Left hindlimb (tissue), 1 donor: ENCODE measurements around the gene CCDC188.
A peak's percentile ranks its signal among the peaks of the same experiment; 100 is the strongest.

ENCODE experiments used
- DNase-seq: peaks from one replicate; pipeline ENCODE4 v3.0.0-alpha.2; 2018

CCDC188 gene

DNA sequence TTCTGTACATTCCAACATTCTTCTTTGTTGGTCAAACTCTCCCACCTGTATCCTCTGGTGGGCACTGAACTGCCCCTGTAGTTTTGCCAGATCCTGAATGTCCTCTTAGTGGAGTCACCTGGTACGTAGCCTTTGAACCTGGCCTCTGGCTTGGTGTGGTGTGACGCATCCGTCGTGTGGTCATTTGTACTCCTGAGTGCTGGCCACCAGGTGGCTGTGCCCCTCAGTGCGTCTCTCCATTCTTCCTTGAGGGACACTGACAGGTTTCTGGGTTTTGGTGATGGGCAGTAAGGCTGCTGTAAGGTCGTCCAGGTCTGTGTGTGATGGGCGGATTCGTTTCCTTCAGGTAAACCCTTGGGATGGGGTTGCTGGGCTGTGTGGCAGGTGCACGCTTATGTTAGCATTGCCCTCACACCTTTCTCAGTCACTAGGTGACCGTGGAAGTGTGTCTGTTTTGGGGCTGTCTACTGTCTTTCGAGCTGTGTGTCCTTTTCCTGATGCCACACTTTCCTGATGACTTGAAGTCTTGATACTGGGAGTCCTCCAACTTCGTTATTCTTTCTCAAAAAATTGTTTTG lies 48.6 kb downstream of the CCDC188 start:
- peak; percentile 9 for DNase-seq

DNA sequence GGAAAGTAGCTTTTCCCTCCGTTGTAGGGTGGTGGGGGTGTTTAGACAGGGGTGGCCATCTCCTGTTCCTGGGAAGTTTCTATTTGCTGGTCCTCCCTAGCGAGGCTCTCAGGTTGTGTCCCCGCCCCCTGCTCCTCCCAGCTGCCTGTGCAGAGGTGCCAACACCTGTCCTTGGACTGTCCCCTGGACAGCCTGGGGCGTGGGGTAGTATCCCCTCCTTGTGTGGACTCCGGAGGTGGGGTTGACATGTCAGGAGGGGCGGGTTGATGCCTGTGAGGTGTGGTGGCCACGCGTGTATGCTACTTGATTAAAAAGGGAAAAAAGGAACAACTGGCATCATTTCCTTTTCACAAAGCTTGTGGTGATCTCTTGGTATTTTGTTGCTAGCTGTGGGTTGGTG lies 49.2 kb downstream of the CCDC188 start:
- DNase-seq: peak; percentile 19

DNA sequence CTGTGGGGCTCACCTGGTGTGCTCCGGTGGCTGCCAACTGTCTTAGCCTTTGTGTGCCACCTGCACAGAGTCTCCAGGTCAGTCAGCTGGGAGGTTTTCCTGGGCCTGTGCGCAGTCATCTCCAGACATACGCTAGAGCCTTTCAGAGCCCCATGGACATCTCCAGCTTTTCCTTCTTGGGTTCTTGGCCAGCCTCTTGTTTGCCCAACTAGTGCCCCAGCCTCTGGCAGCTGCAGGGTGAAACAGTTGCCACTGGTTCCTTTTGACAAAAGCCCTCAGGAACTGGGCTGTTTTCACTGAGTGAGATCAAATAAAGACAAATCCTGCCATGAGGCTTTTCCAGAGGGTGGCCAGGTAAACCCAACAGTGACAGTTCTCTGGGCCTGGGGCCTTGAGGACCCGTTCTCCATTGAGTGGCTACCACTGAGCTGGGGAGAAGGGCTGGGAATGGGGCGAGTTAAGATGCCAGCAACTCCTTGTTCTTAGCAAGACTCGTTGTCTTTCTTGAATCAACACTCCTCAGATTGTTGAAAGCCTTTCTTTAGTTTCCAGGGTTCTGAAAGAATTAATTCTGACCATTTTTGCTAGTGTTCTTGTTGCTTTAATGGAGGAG lies 51.6 kb downstream of the CCDC188 start:
- DNase-seq: no peak
